GM12878 (cell line): ENCODE results near the gene GHRL.

ENCODE experiments used
- BHLHE40 ChIP-seq, 2 experiments: fragments of 450-650 bp in 1 of 2; IDR thresholded peaks; 2 replicates each; pipeline ENCODE4 v1.6.1; 2011 to 2017; ENCODE audit warnings: low read depth in 2 of 2, borderline replicate concordance in 1 of 2, improper control_type of control experiment in 1 of 2, low read length in 1 of 2, mild to moderate bottlenecking in 1 of 2
- CREB1 ChIP-seq: IDR thresholded peaks from 2 replicates; pipeline ENCODE4 v1.6.1; 2012; ENCODE audit warnings: low read depth, mild to moderate bottlenecking, inconsistent platforms
- FOS ChIP-seq: IDR thresholded peaks from 3 replicates; pipeline ENCODE4 v1.6.1; 2011; ENCODE audit warnings: borderline replicate concordance; ENCODE audit not compliant: insufficient read length; ENCODE audit errors: extremely low read depth
- POLR2AphosphoS5 ChIP-seq: IDR thresholded peaks from 2 replicates; pipeline ENCODE4 v1.6.1; 2011; ENCODE audit warnings: mild to moderate bottlenecking, low read length, inconsistent platforms
- SREBF2 ChIP-seq: IDR thresholded peaks from 2 replicates; pipeline ENCODE4 v1.6.1; 2012; ENCODE audit warnings: mild to moderate bottlenecking, low read length
- TAF1 ChIP-seq: IDR thresholded peaks from 2 replicates; pipeline ENCODE4 v1.6.1; 2011; ENCODE audit warnings: mild to moderate bottlenecking, low read depth, low read length, borderline replicate concordance
- TF ChIP-seq, protein P1 (sequence below), 3 experiments: IDR thresholded peaks in 2 of 3; conservative IDR thresholded peaks in 1 of 3; 2 replicates each; pipeline ENCODE4 v1.5.1; 2011; ENCODE audit warnings: low read depth in 3 of 3, low read length in 3 of 3, mild to moderate bottlenecking in 3 of 3, control low read depth in 2 of 3, moderate library complexity in 2 of 3, inconsistent platforms in 1 of 3, mixed read lengths in 1 of 3; ENCODE audit not compliant: control insufficient read depth in 2 of 3, insufficient read depth in 1 of 3; ENCODE audit errors: extremely low read depth in 1 of 3

- TF ChIP-seq FOS (no peak), POLR2AphosphoS5 (no peak), TAF1 (no peak), SREBF2 (no peak), CREB1 (no peak), BHLHE40 (IDR thresholded peaks at IDR 0.05; ENCODE audit: borderline replicate concordance in 1 of 2, low read depth in 2 of 2, low read length in 1 of 2) (no peak)
- TF ChIP-seq, protein P1, sequence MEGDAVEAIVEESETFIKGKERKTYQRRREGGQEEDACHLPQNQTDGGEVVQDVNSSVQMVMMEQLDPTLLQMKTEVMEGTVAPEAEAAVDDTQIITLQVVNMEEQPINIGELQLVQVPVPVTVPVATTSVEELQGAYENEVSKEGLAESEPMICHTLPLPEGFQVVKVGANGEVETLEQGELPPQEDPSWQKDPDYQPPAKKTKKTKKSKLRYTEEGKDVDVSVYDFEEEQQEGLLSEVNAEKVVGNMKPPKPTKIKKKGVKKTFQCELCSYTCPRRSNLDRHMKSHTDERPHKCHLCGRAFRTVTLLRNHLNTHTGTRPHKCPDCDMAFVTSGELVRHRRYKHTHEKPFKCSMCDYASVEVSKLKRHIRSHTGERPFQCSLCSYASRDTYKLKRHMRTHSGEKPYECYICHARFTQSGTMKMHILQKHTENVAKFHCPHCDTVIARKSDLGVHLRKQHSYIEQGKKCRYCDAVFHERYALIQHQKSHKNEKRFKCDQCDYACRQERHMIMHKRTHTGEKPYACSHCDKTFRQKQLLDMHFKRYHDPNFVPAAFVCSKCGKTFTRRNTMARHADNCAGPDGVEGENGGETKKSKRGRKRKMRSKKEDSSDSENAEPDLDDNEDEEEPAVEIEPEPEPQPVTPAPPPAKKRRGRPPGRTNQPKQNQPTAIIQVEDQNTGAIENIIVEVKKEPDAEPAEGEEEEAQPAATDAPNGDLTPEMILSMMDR (IDR thresholded peaks at IDR 0.05 in 2 of 3, conservative IDR thresholded peaks at IDR 0.05 in 1 of 3; ENCODE audit: control insufficient read depth in 2 of 3, extremely low read depth in 1 of 3, insufficient read depth in 1 of 3, low read depth in 3 of 3, low read length in 3 of 3), result no peak
Observed at GRCh38 chr3:10289077-10289476, 3.7 kb downstream of the GHRL start.
